Measurements from ENCODE around the gene NMT1. TPM values are rescaled to one million over a fixed set of nuclear protein-coding genes. Genes with fewer than 3 reads are reported as not detected.

Gene NMT1
- total and polyA plus RNA-seq, 2 donors: 39.3 to 70.7 TPM

Other genes with a start within 250 kb of the NMT1 start
- 2.2 TPM for gene GJC1, start 231.0 kb upstream of the NMT1 start, total RNA-seq
- 2.1 TPM for gene GJC1, start 231.0 kb upstream of the NMT1 start, polyA plus RNA-seq
- 1.8 TPM for gene HIGD1B, start 213.4 kb upstream of the NMT1 start, total RNA-seq
- gene HIGD1B, start 213.4 kb upstream of the NMT1 start, polyA plus RNA-seq: 2.2 TPM
- gene EFTUD2, start 161.9 kb upstream of the NMT1 start, total RNA-seq: 65.8 TPM
- 44.0 TPM for gene EFTUD2, start 161.9 kb upstream of the NMT1 start, polyA plus RNA-seq
- gene GFAP, start 145.8 kb upstream of the NMT1 start, total RNA-seq: 0.19 TPM
- 0.43 TPM for gene GFAP, start 145.8 kb upstream of the NMT1 start, polyA plus RNA-seq
- 3.5 TPM for gene KIF18B, start 113.5 kb upstream of the NMT1 start, total RNA-seq
- 2.4 TPM for gene KIF18B, start 113.5 kb upstream of the NMT1 start, polyA plus RNA-seq
- gene C1QL1, start 93.0 kb upstream of the NMT1 start, total RNA-seq: 0.09 TPM
- gene C1QL1, start 93.0 kb upstream of the NMT1 start, polyA plus RNA-seq: 0.23 TPM
- 26.7 TPM for gene DCAKD, start 9.7 kb upstream of the NMT1 start, total RNA-seq
- 24.7 TPM for gene DCAKD, start 9.7 kb upstream of the NMT1 start, polyA plus RNA-seq
- gene PLCD3, start 71.2 kb downstream of the NMT1 start, total RNA-seq: 0.66 TPM
- gene PLCD3, start 71.2 kb downstream of the NMT1 start, polyA plus RNA-seq: 9.1 TPM
- gene ACBD4, start 74.4 kb downstream of the NMT1 start, total RNA-seq: 4.7 TPM
- 26.5 TPM for gene ACBD4, start 74.4 kb downstream of the NMT1 start, polyA plus RNA-seq
- gene HEXIM1, start 87.2 kb downstream of the NMT1 start, total RNA-seq: 8.8 TPM
- 33.9 TPM for gene HEXIM1, start 87.2 kb downstream of the NMT1 start, polyA plus RNA-seq
- 7.4 TPM for gene HEXIM2, start 100.6 kb downstream of the NMT1 start, total RNA-seq
- gene HEXIM2, start 100.6 kb downstream of the NMT1 start, polyA plus RNA-seq: 9.6 TPM
- 16.7 TPM for gene FMNL1, start 160.6 kb downstream of the NMT1 start, total RNA-seq
- 79.5 TPM for gene FMNL1, start 160.6 kb downstream of the NMT1 start, polyA plus RNA-seq
- 0.05 TPM for gene SPATA32, start 200.8 kb downstream of the NMT1 start, total RNA-seq
- gene SPATA32, start 200.8 kb downstream of the NMT1 start, polyA plus RNA-seq: 0.21 TPM

Data from thymus (tissue), 2 donors.